HepG2 (cell line): ENCODE data around the gene ASCL3. TPM values are rescaled to one million over a fixed set of nuclear protein-coding genes. Genes with fewer than 3 reads are reported as not detected.
A peak's percentile ranks its signal among the peaks of the same experiment; 100 is the strongest.

Experiments
- ELK4 ChIP-seq: sonication (generic); formaldehyde crosslinking; IDR thresholded peaks from 2 replicates; pipeline ENCODE4 v1.9.0; 2021; ENCODE audit warnings: missing genetic modification reagents, borderline replicate concordance
- GRHL1 ChIP-seq: sonication (generic); formaldehyde crosslinking; conservative IDR thresholded peaks from 2 replicates; pipeline ENCODE4 v1.8.0; 2022; ENCODE audit warnings: missing genetic modification reagents
- HNF4A ChIP-seq: sonication (generic); formaldehyde crosslinking; IDR thresholded peaks from 2 replicates; pipeline ENCODE4 v1.4.0; 2020; ENCODE audit warnings: missing genetic modification reagents
- LCORL ChIP-seq, 2 experiments: fragments of 450-650 bp in 1 of 2; sonication (generic) in 1 of 2; formaldehyde crosslinking in 1 of 2; IDR thresholded peaks; 2 replicates each; pipeline versions ENCODE4 v1.5.0 to v1.6.1; 2017 to 2020; ENCODE audit warnings: antibody characterized with exemption in 1 of 2, missing genetic modification reagents in 1 of 2
- TBX3 ChIP-seq: fragments of 450-650 bp; IDR thresholded peaks from 2 replicates; pipeline ENCODE4 v1.6.1; 2017; ENCODE audit warnings: antibody characterized with exemption, mild to moderate bottlenecking, inconsistent platforms, borderline replicate concordance
- ZBTB46 ChIP-seq: sonication (generic); formaldehyde crosslinking; IDR thresholded peaks from 2 replicates; pipeline ENCODE4 v1.4.0; 2020; ENCODE audit warnings: mild to moderate bottlenecking, missing genetic modification reagents, borderline replicate concordance
- ZNF281 ChIP-seq: sonication (generic); formaldehyde crosslinking; IDR thresholded peaks from 2 replicates; pipeline ENCODE4 v1.4.0; 2020; ENCODE audit warnings: missing genetic modification reagents, borderline replicate concordance
- ZSCAN25 ChIP-seq: sonication (generic); formaldehyde crosslinking; IDR thresholded peaks from 2 replicates; pipeline ENCODE4 v1.8.0; 2022; ENCODE audit warnings: mild to moderate bottlenecking, missing genetic modification reagents
- polyA plus RNA-seq, 8 experiments: library from polyadenylated mRNA; depleted of rRNA in 3 of 8; stranded (reverse) in 7 of 8; unstranded in 1 of 8; fragments of >200 nt; fragmentation: Illumina TruSeq in 4 of 8; extraction: Trizol in 4 of 8; gene quantifications; 2 replicates each; pipeline versions ENCODE4 v1.2.1 to v1.2.3, GENCODE V29; 2011 to 2016; ENCODE audit warnings: low read depth in 4 of 8, missing spikeins in 1 of 8, mixed read lengths in 1 of 8; ENCODE audit not compliant: insufficient read depth in 1 of 8
- total RNA-seq, 5 experiments: library from RNA; depleted of rRNA; stranded (reverse); fragments of >200 nt; fragmentation: Illumina TruSeq; extraction: Trizol; gene quantifications; 2 replicates each; pipeline ENCODE4 v1.2.3, GENCODE V29; 2016; ENCODE audit warnings: low read depth in 1 of 5

ASCL3 gene
- total and polyA plus RNA-seq, 2 of the 13 experiments (the other 11 are each of a cell fraction or from before 2014, with no cell fraction given) = not detected

GRCh38 chr11:8985462-8985861, 42.6 kb upstream of the ASCL3 start (continued):
- no peak for TF ChIP-seq ELK4
- no peak for TF ChIP-seq ZBTB46 (CRISPR knock-in tag)
- TF ChIP-seq TBX3 = no peak
- TF ChIP-seq ZSCAN25 (CRISPR knock-in tag) = peak; percentile 52; the same call in 1 of the 2 replicates
- TF ChIP-seq LCORL (IDR thresholded peaks at IDR 0.05) = no peak
- peak; percentile 57; the same call in 1 of the 2 replicates for TF ChIP-seq LCORL (CRISPR knock-in tag; IDR thresholded peaks at IDR 0.05)
- peak; percentile 84 for TF ChIP-seq ZNF281 (CRISPR knock-in tag)
- TF ChIP-seq HNF4A = peak; percentile 82
- TF ChIP-seq GRHL1 = no peak
